Measurements from ENCODE around the gene OR10H1.

DNA sequence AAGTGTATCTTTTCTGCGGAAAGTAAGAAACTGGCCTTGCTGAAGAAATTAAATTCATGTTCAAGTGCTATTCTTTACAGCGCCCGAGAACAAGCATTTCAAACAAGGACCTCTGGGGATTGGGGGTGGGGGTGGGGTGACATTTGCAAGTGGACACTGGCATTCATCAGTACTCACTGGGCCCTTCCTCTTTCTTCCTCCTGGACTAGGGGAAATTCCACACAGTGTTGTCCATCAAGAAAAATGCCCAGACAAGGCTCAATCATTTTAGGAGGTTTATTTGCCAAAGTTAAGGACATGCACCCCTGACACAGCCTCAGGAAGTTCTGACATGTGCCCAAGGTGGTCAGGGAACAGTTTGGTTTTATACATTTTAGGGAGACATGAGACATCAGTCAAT, 22.9 kb upstream of the OR10H1 start:
- TF ChIP-seq CTCF (IDR thresholded peaks at IDR 0.05) (no peak), POLR2A (IDR thresholded peaks at IDR 0.05) (no peak), POLR2AphosphoS5 (IDR thresholded peaks at IDR 0.05) (no peak), EP300 (IDR thresholded peaks at IDR 0.05) (no peak)
